ENCODE data around the gene PIEZO2. TPM values are rescaled to one million over a fixed set of nuclear protein-coding genes. Genes with fewer than 3 reads are reported as not detected.

PIEZO2 gene
- total RNA-seq, 1 experiment from 2014 or later = 0.57 TPM

DNA sequence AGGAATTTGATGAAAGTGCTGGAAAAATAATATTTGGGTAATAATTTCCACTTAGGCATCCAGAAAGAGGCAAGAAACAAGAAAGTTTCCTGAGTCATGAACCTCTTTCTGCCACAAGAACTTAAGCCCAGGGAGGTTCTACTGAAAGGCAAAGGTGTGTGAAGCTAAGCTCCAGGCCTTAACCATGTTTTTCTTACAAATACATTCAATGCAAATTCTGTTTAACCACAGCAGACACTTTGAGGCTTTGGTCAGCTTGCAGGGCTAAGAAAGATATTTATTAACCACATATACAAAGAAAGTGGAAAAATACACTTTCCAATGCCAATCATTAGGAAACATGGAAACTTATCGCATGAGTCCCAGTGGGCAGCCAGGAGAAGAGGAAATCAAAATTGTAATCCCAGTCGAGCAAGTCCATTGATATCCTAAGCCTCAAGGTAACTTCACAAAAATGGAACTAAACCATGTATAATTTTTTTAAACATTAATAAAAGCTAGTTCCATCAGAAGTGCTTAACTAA, 68.3 kb downstream of the PIEZO2 start:
- no peaks in the 10 kb centered on the region for H3K27me3 ChIP-seq (ENCODE audit: control insufficient read depth, insufficient read depth, low read length)
- H3K36me3 ChIP-seq (ENCODE audit: control insufficient read depth, insufficient read depth, low read length) = no peaks in the 10 kb centered on the region
- TF ChIP-seq, protein P1, sequence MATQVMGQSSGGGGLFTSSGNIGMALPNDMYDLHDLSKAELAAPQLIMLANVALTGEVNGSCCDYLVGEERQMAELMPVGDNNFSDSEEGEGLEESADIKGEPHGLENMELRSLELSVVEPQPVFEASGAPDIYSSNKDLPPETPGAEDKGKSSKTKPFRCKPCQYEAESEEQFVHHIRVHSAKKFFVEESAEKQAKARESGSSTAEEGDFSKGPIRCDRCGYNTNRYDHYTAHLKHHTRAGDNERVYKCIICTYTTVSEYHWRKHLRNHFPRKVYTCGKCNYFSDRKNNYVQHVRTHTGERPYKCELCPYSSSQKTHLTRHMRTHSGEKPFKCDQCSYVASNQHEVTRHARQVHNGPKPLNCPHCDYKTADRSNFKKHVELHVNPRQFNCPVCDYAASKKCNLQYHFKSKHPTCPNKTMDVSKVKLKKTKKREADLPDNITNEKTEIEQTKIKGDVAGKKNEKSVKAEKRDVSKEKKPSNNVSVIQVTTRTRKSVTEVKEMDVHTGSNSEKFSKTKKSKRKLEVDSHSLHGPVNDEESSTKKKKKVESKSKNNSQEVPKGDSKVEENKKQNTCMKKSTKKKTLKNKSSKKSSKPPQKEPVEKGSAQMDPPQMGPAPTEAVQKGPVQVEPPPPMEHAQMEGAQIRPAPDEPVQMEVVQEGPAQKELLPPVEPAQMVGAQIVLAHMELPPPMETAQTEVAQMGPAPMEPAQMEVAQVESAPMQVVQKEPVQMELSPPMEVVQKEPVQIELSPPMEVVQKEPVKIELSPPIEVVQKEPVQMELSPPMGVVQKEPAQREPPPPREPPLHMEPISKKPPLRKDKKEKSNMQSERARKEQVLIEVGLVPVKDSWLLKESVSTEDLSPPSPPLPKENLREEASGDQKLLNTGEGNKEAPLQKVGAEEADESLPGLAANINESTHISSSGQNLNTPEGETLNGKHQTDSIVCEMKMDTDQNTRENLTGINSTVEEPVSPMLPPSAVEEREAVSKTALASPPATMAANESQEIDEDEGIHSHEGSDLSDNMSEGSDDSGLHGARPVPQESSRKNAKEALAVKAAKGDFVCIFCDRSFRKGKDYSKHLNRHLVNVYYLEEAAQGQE (IDR thresholded peaks at IDR 0.05; ENCODE audit: insufficient read depth in 1 of 2, low read depth in 2 of 2, low read length in 1 of 2) = no peak
- TF ChIP-seq POLR2AphosphoS5 (IDR thresholded peaks at IDR 0.05; ENCODE audit: low read depth, low read length) (no peak), TCF7L2 (IDR thresholded peaks at IDR 0.05; ENCODE audit: low read depth, low read length) (no peak), SIN3A (IDR thresholded peaks at IDR 0.05; ENCODE audit: borderline replicate concordance, insufficient read depth, low read depth, low read length) (no peak)
- TF ChIP-seq, protein P2, sequence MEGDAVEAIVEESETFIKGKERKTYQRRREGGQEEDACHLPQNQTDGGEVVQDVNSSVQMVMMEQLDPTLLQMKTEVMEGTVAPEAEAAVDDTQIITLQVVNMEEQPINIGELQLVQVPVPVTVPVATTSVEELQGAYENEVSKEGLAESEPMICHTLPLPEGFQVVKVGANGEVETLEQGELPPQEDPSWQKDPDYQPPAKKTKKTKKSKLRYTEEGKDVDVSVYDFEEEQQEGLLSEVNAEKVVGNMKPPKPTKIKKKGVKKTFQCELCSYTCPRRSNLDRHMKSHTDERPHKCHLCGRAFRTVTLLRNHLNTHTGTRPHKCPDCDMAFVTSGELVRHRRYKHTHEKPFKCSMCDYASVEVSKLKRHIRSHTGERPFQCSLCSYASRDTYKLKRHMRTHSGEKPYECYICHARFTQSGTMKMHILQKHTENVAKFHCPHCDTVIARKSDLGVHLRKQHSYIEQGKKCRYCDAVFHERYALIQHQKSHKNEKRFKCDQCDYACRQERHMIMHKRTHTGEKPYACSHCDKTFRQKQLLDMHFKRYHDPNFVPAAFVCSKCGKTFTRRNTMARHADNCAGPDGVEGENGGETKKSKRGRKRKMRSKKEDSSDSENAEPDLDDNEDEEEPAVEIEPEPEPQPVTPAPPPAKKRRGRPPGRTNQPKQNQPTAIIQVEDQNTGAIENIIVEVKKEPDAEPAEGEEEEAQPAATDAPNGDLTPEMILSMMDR (IDR thresholded peaks at IDR 0.05) = no peak
- ChIA-PET CTCF (no interaction called here), POLR2A (no interaction called here)
- no peaks in the 10 kb centered on the region for H3K9me3 ChIP-seq (ENCODE audit: control insufficient read depth, insufficient read depth, low read depth, low read length)
- BruUV-seq (replicated peaks) = no TSS peak
- intact Hi-C loops (cut with micrococcal nuclease; ENCODE audit: unreplicated experiment) (no loop called here), in situ Hi-C loops (cut with HindIII; ENCODE audit: low pct_unique_long_range_greater_than_20kb, low sequenced_read_pairs) (no loop called here)
- ATAC-seq = no peak
- no peak overlapping the region for H3K27ac ChIP-seq (ENCODE audit: low read length)
- H3K4me3 ChIP-seq (ENCODE audit: low read depth in 2 of 2, low read length in 2 of 2) = no peak overlapping the region
- H3K4me1 ChIP-seq (ENCODE audit: control insufficient read depth, insufficient read depth, low read length) = no peaks in the 10 kb centered on the region
- DNase-seq (ENCODE audit: low read depth, low spot score) = no peak

DNA sequence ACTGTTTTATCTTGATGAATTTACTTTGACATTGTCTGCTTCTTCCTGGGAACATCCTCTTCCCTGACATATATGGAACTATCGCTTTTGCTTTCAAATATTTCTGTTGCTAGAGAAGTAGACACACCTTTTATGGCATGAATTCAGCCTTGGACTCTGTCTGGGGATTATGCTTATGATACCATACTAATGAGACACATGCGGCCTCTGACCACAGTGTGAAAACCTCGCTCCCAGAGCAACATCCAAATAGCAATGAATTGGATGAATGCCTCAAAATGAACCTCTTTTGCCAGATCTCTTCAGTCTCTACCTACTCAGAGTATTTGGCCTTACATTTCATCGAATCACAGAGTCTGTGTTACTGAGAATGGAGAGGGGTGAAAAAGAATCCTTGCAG, 70.9 kb downstream of the PIEZO2 start:
- TF ChIP-seq, protein P2 (IDR thresholded peaks at IDR 0.05) = no peak
- TF ChIP-seq TCF7L2 (IDR thresholded peaks at IDR 0.05; ENCODE audit: low read depth, low read length) = no peak
- TF ChIP-seq POLR2AphosphoS5 (IDR thresholded peaks at IDR 0.05; ENCODE audit: low read depth, low read length) = no peak
- TF ChIP-seq, protein P1 (IDR thresholded peaks at IDR 0.05; ENCODE audit: insufficient read depth in 1 of 2, low read depth in 2 of 2, low read length in 1 of 2) = no peak
- TF ChIP-seq SIN3A (IDR thresholded peaks at IDR 0.05; ENCODE audit: borderline replicate concordance, insufficient read depth, low read depth, low read length) = no peak
- no peaks in the 10 kb centered on the region for H3K4me1 ChIP-seq (ENCODE audit: control insufficient read depth, insufficient read depth, low read length)
- no peaks in the 10 kb centered on the region for H3K27me3 ChIP-seq (ENCODE audit: control insufficient read depth, insufficient read depth, low read length)
- no peaks in the 10 kb centered on the region for H3K36me3 ChIP-seq (ENCODE audit: control insufficient read depth, insufficient read depth, low read length)
- BruUV-seq (replicated peaks) = no TSS peak
- CTCF ChIA-PET = no interaction called here
- POLR2A ChIA-PET = no interaction called here
- intact Hi-C loops (cut with micrococcal nuclease; ENCODE audit: unreplicated experiment) = no loop called here
- in situ Hi-C loops (cut with HindIII; ENCODE audit: low pct_unique_long_range_greater_than_20kb, low sequenced_read_pairs) = no loop called here
- DNase-seq (ENCODE audit: low read depth, low spot score) = no peak
- no peak for ATAC-seq
- no peak overlapping the region for H3K27ac ChIP-seq (ENCODE audit: low read length)
- no peaks in the 10 kb centered on the region for H3K9me3 ChIP-seq (ENCODE audit: control insufficient read depth, insufficient read depth, low read depth, low read length)
- no peak overlapping the region for H3K4me3 ChIP-seq (ENCODE audit: low read depth in 2 of 2, low read length in 2 of 2)

Data from Panc1 (cell line).